AG04450 (cell line): Measurements from ENCODE around the gene NRM. TPM values are rescaled to one million over a fixed set of nuclear protein-coding genes. Genes with fewer than 3 reads are reported as not detected.

Source experiments
- CTCF ChIA-PET: fragments of 300-600, 350-600 bp; formaldehyde crosslinking; extraction: SDS; loops from one replicate; lab custom pipeline; 2022; ENCODE audit warnings: antibody characterized with exemption, inconsistent platforms; lab: Charles Lee
- POLR2A ChIA-PET: fragments of 350-600 bp; formaldehyde crosslinking; extraction: SDS; loops from one replicate; lab custom pipeline; 2021; ENCODE audit warnings: antibody characterized with exemption, inconsistent platforms; lab: Yijun Ruan, JAX
- DNase-seq: peaks from one replicate; pipeline ENCODE4 v3.0.0-alpha.2; 2011; ENCODE audit warnings: low read depth, low spot score
- H3K27ac ChIP-seq: one replicate; pipeline ENCODE4 v1.5.1; 2012; ENCODE audit warnings: low read depth, low read length, control low read depth
- H3K27me3 ChIP-seq: one replicate; pipeline ENCODE4 v1.6.0; 2012; ENCODE audit warnings: low read length; ENCODE audit not compliant: control insufficient read depth, insufficient read depth
- H3K4me3 ChIP-seq: 2 replicates; pipeline ENCODE4 v1.5.1; 2011; ENCODE audit warnings: mild to moderate bottlenecking, low read depth, low read length, control low read depth
- H3K9me3 ChIP-seq: 2 replicates; pipeline ENCODE4 v1.5.1; 2012; ENCODE audit warnings: low read length; ENCODE audit not compliant: control insufficient read depth, insufficient read depth
- CTCF ChIP-seq: IDR thresholded peaks from 2 replicates; pipeline ENCODE4 v1.5.1; 2011; ENCODE audit warnings: low read depth, low read length, control low read depth, inconsistent platforms
- polyA plus RNA-seq: library from polyadenylated mRNA; depleted of rRNA; stranded (reverse); fragments of >200 nt; gene quantifications from 2 replicates; pipeline ENCODE4 v1.2.3, GENCODE V29; 2011

Gene NRM
- polyA plus RNA-seq, 1 experiment, result 14.6 TPM

GRCh38 chr6:30654798-30655742 lies 35.7 kb downstream of the NRM start:
- Histone ChIP-seq H3K27me3 (no peaks in the 10 kb centered on the region), H3K4me3 (no peak overlapping the region), H3K9me3 (no peaks in the 10 kb centered on the region), H3K27ac (no peak overlapping the region)
- ChIA-PET POLR2A (no interaction called here), CTCF (interaction anchor here (0.5 to 1.2 kb wide), 2 partner anchors 17 to 686 kb away, joined by 3 to 4 read pairs; partner anchors contain the start of gene DHX16)
- DNase-seq, result no peak
- TF ChIP-seq CTCF, result no peak

- Histone ChIP-seq H3K27ac (no peak overlapping the region), H3K9me3 (no peaks in the 10 kb centered on the region; the same call in 1 of the 2 replicates), H3K4me3 (no peak overlapping the region), H3K27me3 (no peaks in the 10 kb centered on the region)
- TF ChIP-seq CTCF, result no peak
- ChIA-PET POLR2A (interaction anchor here (0.6 to 1.0 kb wide), 2 partner anchors 10 to 22 kb away, joined by 3 to 5 read pairs; no protein-coding TSS in a partner anchor), CTCF (interaction anchor here (0.7 to 0.9 kb wide), 2 partner anchors 9 to 21 kb away, joined by 3 to 4 read pairs; partner anchors contain the start of gene DHX16)
- no peak for DNase-seq
Measured at GRCh38 chr6:30651143-30651542, 39.6 kb downstream of the NRM start.

- H3K4me3 ChIP-seq, result peak overlapping the region; percentile 87
- H3K9me3 ChIP-seq, result no peaks in the 10 kb centered on the region; the same call in 1 of the 2 replicates
- ChIA-PET POLR2A (interaction anchor here (0.9 to 1.4 kb wide), 3 partner anchors 18 to 35 kb away, joined by 3 to 6 read pairs (median 4); no protein-coding TSS in a partner anchor), CTCF (no interaction called here)
- H3K27ac ChIP-seq, result peak overlapping the region; percentile 68
- no peak for DNase-seq
- TF ChIP-seq CTCF, result no peak
- H3K27me3 ChIP-seq, result no peaks in the 10 kb centered on the region
Measured at GRCh38 chr6:30647242-30648116, 43.3 kb downstream of the NRM start.

GRCh38 chr6:30646450-30647241 lies 44.1 kb downstream of the NRM start, which contains the start of gene C6orf136:
TSS of gene C6orf136 (plus strand) at chr6:30647133. CDS start at chr6:30647232, 99 bp downstream.
- TF ChIP-seq CTCF, result no peak
- Histone ChIP-seq H3K9me3 (no peaks in the 10 kb centered on the region; the same call in 1 of the 2 replicates), H3K27ac (peak within 1 kb of the TSS; percentile 68), H3K27me3 (no peaks in the 10 kb centered on the region), H3K4me3 (peak within 1 kb of the TSS; percentile 87)
- CTCF ChIA-PET, result no interaction called here
- peak; percentile 84 for DNase-seq
- POLR2A ChIA-PET, result interaction anchor here (0.6 to 1.4 kb wide), 7 partner anchors 12 to 174 kb away, joined by 3 to 11 read pairs (median 4); no protein-coding TSS in a partner anchor
